ENCODE results near the gene SGO1.

The SGO1 gene

DNA sequence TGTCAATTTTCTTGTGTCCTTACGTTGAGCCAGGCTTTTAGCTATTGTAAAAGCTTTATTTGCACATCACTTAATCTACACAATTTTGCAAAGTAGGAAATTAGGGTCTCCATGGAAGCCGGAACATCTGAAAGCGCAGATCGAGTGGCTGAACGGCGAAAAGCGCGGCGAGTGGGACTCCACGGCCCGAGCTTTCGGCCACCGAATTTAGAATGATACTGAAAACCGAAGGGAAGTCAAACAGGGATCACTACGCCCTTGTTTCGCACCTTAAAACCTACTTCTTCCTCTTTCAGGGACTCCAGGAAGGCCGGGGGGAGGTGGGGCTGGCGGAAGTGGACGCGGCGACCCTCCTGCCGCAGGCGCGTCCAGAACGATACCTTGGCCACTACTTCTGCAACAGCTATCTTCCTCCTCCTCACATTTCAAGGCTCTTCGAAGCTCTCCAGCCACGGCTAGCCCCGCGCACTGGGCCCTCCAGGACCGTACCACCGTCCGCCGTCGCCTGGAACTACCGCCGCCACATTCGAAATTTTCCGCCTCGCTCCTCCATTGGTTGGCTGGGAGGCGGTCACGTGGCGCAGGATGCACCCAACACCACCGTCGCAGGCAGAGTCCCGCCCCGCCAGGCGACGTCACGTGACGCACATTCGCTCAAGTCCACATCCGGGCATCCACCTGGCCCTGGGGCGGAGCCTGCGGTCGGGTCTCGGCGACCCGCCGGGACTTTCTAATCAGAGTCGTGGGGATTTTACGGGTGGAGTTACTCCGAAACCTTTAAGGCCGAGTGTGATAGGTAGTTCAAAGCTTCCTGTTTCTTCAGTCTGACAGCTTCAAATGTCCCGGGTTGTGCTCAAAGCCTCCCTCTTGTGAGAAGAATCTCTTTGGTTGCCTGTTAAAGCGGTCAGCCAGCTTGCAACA lies at the start of gene SGO1:
Gene SGO1 (minus strand): TSS at position 528 of the 921 bp plus-strand sequence. CDS start 2,179 bp downstream, outside the sequence.
- DNase-seq (ENCODE audit: low read depth) = peak; percentile 99
- TF ChIP-seq CTCF (IDR thresholded peaks at IDR 0.05; ENCODE audit: insufficient read depth, low read depth, low read length, missing control alignments) = no peak
- peak within 1 kb of the TSS; percentile 84 for H3K4me3 ChIP-seq (ENCODE audit: low read length)

DNA sequence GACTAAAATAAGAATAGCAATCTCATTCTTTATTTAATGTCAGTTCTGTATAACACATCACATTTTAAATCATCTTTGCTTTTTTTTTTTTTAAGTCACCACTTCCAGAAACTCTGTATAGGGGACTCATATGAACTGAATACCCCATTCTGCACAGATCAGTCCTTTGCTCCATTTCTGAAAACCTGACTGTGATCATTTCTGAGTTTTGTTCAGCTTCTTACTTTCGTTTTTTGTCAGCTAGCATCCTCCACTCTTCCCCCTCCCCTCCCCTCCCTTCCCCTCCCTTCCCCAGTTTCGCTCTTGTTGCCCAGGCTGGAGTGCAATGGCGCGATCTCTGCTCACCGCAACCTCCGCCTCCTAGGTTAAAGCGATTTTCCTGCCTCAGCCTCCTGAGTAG lies 49.8 kb upstream of the SGO1 start:
- no peak for TF ChIP-seq CTCF (IDR thresholded peaks at IDR 0.05; ENCODE audit: insufficient read depth, low read depth, low read length, missing control alignments)
- no peak overlapping the region for H3K4me3 ChIP-seq (ENCODE audit: low read length)
- DNase-seq (ENCODE audit: low read depth) = no peak

DNA sequence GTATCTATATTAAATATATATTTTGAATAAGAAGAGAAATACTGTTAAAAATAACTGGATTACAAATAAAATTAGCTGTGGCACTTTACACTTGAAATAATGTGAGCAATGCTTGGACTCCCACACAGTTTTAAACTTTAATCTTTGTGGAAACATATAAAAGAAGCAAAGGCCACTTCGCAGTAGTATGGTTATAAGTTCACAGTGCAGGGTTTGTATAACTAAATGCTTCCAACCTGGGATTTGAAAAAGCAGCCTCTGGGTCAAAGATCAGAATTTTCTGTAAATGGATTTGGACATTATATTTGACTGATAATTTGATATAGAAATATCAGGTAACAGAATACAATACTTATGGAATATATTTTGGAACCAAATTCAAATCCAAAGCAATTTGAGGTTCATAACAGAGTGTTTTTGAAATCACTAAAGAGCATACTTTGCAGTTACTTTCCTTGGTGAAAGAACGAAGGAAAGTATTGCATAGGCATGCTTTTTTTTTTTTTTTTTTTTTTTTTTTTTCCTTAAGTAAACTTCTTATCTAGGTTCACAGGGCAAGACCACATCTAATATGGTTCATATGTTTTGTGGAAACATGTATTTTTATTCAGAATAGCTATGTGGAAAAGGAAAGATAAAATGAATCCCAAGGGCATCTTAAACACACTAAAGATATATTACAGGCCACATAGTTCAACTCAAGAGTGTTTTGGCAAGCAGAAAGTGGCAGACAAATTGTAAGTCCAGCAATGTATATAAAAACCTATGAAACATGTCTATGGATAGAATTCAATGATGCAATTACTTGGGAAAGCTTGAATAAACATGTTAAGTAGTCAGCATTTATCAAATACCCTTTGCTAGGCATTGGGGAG lies 47.1 kb upstream of the SGO1 start:
- no peak for TF ChIP-seq CTCF (IDR thresholded peaks at IDR 0.05; ENCODE audit: insufficient read depth, low read depth, low read length, missing control alignments)
- H3K4me3 ChIP-seq (ENCODE audit: low read length) = no peak overlapping the region
- DNase-seq (ENCODE audit: low read depth) = no peak

DNA sequence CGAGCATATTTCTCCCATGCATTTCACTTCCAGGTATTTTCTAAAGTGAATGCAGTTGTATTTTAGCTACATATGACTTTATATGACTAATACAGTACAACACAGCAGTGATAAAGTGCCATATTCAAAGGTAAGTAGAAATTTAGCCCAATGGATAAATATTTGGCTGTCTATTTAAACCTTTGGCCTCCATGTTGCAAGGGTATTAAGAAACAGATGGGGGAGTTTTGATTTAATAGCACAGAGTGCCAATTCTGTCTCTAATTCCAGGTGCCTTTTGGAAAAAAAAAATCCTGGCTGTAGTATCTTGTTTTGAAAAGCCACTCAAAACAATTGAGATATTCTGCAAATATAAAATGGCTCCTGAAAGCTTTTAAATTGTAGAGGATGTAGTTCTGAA lies 44.9 kb upstream of the SGO1 start:
- no peak for DNase-seq (ENCODE audit: low read depth)
- H3K4me3 ChIP-seq (ENCODE audit: low read length) = no peak overlapping the region
- TF ChIP-seq CTCF (IDR thresholded peaks at IDR 0.05; ENCODE audit: insufficient read depth, low read depth, low read length, missing control alignments) = no peak

GRCh38 chr3:20225769-20226168 lies 39.8 kb upstream of the SGO1 start:
- DNase-seq (ENCODE audit: low read depth) = peak; percentile 41
- no peak overlapping the region for H3K4me3 ChIP-seq (ENCODE audit: low read length)
- TF ChIP-seq CTCF (IDR thresholded peaks at IDR 0.05; ENCODE audit: insufficient read depth, low read depth, low read length, missing control alignments) = peak; percentile 45

GRCh38 chr3:20222274-20222673 lies 36.3 kb upstream of the SGO1 start:
- no peak for DNase-seq (ENCODE audit: low read depth)
- H3K4me3 ChIP-seq (ENCODE audit: low read length) = no peak overlapping the region
- no peak for TF ChIP-seq CTCF (IDR thresholded peaks at IDR 0.05; ENCODE audit: insufficient read depth, low read depth, low read length, missing control alignments)
